ENCODE measurements around the gene FGGY. TPM values are rescaled to one million over a fixed set of nuclear protein-coding genes. Genes with fewer than 3 reads are reported as not detected.
A peak's percentile ranks its signal among the peaks of the same experiment; 100 is the strongest.

The FGGY gene
- total RNA-seq, 1 donor from 2014 or later: 23.1 TPM

GRCh38 chr1:59669752-59670312 lies 372.9 kb downstream of the FGGY start:
- intact Hi-C loops (cut with DNase I): no loop called here
- DNase-seq: peak; percentile 71
- peak; percentile 76 for ATAC-seq (ENCODE audit: poor library complexity)

GRCh38 chr1:59670662-59671061 lies 373.8 kb downstream of the FGGY start:
- intact Hi-C loops (cut with DNase I): no loop called here
- DNase-seq: peak; percentile 47
- no peak for ATAC-seq (ENCODE audit: poor library complexity)

- intact Hi-C loops (cut with DNase I): no loop called here
- ATAC-seq (ENCODE audit: poor library complexity): no peak
- no peak for DNase-seq
Measured at GRCh38 chr1:59671066-59671952, 374.4 kb downstream of the FGGY start.

GRCh38 chr1:59671953-59672305 lies 375.0 kb downstream of the FGGY start:
- intact Hi-C loops (cut with DNase I): no loop called here
- no peak for ATAC-seq (ENCODE audit: poor library complexity)
- DNase-seq: no peak

GRCh38 chr1:59672851-59673572 lies 376.1 kb downstream of the FGGY start:
- DNase-seq (no peak), ATAC-seq (ENCODE audit: poor library complexity) (peak; percentile 13)
- intact Hi-C loops (cut with DNase I): no loop called here

GRCh38 chr1:59673573-59674450 lies 376.9 kb downstream of the FGGY start:
- no peak for ATAC-seq (ENCODE audit: poor library complexity)

GRCh38 chr1:59674595-59674994 lies 377.7 kb downstream of the FGGY start:
- ATAC-seq (ENCODE audit: poor library complexity) (peak; percentile 71), DNase-seq (no peak)
- intact Hi-C loops (cut with DNase I): no loop called here

More at GRCh38 chr1:59673573-59674450, 376.9 kb downstream of the FGGY start:
- peak; percentile 44 for DNase-seq
- intact Hi-C loops (cut with DNase I): no loop called here

GRCh38 chr1:59675936-59676335 lies 379.0 kb downstream of the FGGY start:
- intact Hi-C loops (cut with DNase I): no loop called here
- no peak for DNase-seq
- ATAC-seq (ENCODE audit: poor library complexity): no peak

GRCh38 chr1:59678040-59678439 lies 381.1 kb downstream of the FGGY start:
- intact Hi-C loops (cut with DNase I): no loop called here
- ATAC-seq (ENCODE audit: poor library complexity) (peak; percentile 41), DNase-seq (no peak)

- DNase-seq: no peak
- no peak for ATAC-seq (ENCODE audit: poor library complexity)
- intact Hi-C loops (cut with DNase I): no loop called here
Measured at GRCh38 chr1:59678493-59679228, 381.8 kb downstream of the FGGY start.

- ATAC-seq (ENCODE audit: poor library complexity): no peak
- intact Hi-C loops (cut with DNase I): no loop called here
Measured at GRCh38 chr1:59680044-59680443, 383.1 kb downstream of the FGGY start.

GRCh38 chr1:59682396-59683080 lies 385.6 kb downstream of the FGGY start:
- no peak for DNase-seq
- intact Hi-C loops (cut with DNase I): no loop called here
- ATAC-seq (ENCODE audit: poor library complexity): no peak

More at GRCh38 chr1:59680044-59680443, 383.1 kb downstream of the FGGY start:
- DNase-seq: no peak

GRCh38 chr1:59683197-59683596 lies 386.3 kb downstream of the FGGY start:
- no peak for ATAC-seq (ENCODE audit: poor library complexity)
- no peak for DNase-seq
- intact Hi-C loops (cut with DNase I): no loop called here

- DNase-seq (no peak), ATAC-seq (ENCODE audit: poor library complexity) (no peak)
- intact Hi-C loops (cut with DNase I): no loop called here
Measured at GRCh38 chr1:59684698-59685097, 387.8 kb downstream of the FGGY start.

GRCh38 chr1:59685101-59685500 lies 388.2 kb downstream of the FGGY start:
- intact Hi-C loops (cut with DNase I): no loop called here
- ATAC-seq (ENCODE audit: poor library complexity) (no peak), DNase-seq (no peak)

GRCh38 chr1:59685666-59686065 lies 388.8 kb downstream of the FGGY start:
- DNase-seq (no peak), ATAC-seq (ENCODE audit: poor library complexity) (no peak)
- intact Hi-C loops (cut with DNase I): no loop called here

- intact Hi-C loops (cut with DNase I): no loop called here
- DNase-seq (no peak), ATAC-seq (ENCODE audit: poor library complexity) (peak; percentile 14)
Measured at GRCh38 chr1:59686170-59686569, 389.3 kb downstream of the FGGY start.

GRCh38 chr1:59686574-59686973 lies 389.7 kb downstream of the FGGY start:
- ATAC-seq (ENCODE audit: poor library complexity) (no peak), DNase-seq (no peak)
- intact Hi-C loops (cut with DNase I): no loop called here

Data from Right ventricle myocardium superior (tissue), 1 donor.